GM20431 (cell line): ENCODE measurements around the gene ANKRD9.
"Not testable (repeated sequence)": the region's sequence is repeated elsewhere in the genome, so short reads cannot be mapped to it uniquely, and the experiment has no call there.

Experiments used
- in situ Hi-C: fragments of 300-500 bp; cut with MseI, MboI; formaldehyde crosslinking; loops from one replicate; pipeline ENCODE4 v1.15.0; 2020; ENCODE audit warnings: low sequenced_read_pairs; ENCODE audit not compliant: unreplicated experiment

Gene ANKRD9

DNA sequence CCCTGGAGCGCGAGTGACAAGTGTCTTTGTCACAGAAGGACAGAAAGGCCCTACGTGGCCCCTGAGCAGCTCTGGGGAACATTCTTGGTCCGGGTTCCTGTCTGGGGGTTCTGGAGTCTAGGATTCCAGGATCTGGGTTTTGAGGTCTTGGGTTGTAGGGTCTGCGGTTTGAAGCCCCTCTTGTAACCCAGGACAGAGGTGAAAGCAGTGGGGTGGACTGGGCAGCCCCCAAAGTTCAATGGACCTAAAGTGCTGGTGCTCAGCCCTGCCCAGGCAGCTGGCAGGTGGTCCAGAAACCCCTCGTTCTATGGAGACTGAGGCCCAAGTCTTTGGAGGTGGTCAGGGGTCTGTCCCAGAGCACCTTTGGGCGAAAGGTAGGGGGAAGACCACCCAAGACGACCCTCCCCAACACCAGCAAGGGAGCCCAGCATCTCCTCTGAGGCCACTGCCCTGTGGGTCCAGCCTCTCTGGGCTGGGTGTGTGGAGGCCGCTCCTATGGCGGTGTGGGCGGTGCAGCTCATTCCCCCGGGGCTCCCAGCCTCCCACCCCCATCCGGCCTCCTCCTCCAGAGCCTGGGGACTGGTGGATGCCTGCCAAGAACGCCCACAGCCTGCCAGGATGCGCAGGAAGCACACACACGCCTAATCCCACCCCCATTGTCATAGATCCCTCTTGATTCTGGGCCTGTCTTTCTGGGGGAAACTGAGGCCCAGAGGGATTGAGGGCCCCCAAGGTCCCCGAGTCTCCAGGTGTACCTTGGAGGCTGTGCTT is 30.2 kb upstream of the ANKRD9 start:
- in situ Hi-C loops: no loop called here

DNA sequence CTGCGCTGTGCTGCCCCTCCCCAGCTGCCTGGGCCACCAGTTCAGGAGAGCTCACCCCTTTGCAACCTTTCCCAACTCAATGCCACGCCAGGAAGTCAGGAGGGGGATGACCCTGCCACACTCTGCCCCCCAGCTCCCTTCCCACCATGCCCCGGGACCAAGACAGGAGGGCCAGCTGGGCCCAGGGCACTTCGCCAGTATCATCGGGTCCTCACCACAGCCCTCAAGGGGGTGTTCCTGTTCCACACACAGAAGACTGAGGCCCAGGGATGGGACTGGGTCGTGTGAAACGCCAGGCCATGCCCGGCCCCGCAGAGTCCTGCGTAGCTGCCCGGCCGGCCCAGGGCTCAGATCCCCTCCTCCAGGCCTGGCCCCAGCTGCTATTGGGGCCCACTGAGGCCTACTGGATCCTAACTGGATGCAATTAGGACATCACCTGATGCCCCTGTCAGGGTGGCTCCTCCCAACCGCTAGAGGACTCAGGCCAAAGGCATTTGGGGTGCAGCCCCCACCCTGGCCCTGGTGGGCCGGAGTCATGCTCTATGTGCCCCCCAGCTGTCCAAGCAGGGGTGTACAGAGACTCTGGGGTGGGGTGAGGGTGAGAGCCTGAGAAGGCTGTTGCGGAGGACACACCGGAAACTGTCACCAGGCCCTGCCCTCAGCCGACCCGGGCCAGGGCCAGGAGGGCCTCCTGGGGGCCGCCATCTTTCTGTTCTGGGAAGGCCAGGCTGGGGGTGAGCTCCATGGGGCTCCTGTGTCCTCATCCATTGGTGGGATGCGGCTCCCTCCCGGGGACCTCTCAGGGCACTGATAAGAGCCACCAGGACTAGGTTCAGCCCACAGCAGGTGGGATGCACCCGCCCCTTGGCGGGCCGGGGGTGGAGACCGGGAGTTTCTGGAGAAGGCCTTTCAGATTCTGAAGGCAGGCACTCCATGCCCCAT is 29.3 kb upstream of the ANKRD9 start:
- in situ Hi-C loops: no loop called here

DNA sequence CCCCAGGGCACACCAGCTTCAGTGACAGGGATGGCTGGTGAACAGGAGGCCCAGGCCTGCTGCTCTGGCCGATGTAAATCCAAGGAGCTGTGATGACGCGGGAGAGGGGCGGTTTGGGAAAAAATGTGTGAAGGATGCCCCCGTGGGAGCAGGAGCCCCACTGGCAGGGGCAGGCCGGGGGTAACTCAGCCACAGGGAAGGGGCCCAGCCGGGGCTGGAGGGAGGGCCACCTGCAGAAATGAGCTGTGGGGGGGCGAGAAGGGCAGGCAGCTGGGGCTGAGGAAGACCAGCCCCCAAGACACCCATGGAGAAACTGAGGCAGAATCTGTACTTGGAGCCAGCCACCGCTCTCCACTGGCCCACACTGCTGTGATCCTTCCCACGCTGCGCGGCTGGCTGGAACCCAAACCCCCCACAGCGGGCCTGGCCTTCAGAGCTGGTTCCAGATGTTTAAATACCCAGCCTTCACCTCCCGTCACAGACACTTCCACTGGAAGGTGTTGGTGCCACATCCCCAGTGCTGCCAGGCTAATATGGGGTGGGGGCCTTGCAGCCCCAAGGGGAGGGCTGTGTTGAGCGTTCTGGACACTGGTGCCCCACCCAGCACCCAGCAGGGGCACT is 28.5 kb upstream of the ANKRD9 start:
- in situ Hi-C loops: no loop called here

DNA sequence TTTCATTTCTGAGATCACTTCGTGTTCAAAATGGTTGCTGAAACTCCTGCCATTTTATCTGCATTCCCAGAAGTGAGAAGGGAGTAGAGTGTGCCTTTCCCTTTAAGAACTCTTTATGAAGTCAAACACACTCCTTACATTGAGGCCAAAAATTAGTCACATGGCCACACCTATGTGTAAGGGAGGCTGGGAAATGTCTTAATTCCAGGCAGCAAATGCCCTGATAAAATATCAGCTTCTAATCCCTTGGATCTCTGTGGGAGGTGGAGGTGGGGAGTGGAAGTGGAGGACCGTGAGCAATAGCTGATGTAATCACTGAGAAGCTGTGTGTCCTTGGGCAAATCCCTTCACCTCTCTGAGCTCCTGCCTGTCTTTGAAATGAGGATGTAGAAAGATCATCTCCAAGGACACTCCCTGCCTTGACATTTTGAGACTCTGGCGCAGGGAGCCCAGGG is 22.7 kb upstream of the ANKRD9 start:
- in situ Hi-C loops: no loop called here

DNA sequence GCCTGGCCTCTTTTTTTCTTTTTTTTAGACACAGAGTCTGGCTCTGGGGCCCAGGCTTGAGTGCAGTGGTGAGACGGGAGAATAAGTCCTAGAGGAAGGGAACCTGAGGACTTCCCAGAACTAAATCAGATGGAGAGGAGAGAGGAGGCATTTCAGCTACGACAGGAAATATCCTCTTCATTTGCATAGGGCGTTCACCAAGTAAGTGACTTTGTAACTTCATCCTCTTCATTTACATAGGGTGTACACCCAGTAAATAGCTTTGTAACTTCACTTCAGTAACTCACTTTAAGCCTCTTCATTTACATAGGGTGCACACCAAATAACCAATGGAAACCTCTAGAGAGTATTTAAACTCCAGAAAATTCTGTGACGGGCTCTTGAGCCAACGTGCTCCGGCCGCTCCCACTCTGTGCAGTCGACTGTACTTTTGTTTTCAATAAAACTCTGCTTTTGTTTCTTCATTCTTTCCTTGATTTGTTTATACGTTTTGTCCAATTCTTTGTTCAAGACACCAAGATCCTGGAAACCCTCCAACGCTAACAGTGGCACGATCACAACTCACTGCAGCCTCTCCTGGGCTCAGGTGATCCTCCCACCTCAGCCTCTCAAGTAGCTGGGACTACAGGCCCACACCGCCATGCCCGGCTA is 21.4 kb upstream of the ANKRD9 start:
- in situ Hi-C loops: no loop called here

DNA sequence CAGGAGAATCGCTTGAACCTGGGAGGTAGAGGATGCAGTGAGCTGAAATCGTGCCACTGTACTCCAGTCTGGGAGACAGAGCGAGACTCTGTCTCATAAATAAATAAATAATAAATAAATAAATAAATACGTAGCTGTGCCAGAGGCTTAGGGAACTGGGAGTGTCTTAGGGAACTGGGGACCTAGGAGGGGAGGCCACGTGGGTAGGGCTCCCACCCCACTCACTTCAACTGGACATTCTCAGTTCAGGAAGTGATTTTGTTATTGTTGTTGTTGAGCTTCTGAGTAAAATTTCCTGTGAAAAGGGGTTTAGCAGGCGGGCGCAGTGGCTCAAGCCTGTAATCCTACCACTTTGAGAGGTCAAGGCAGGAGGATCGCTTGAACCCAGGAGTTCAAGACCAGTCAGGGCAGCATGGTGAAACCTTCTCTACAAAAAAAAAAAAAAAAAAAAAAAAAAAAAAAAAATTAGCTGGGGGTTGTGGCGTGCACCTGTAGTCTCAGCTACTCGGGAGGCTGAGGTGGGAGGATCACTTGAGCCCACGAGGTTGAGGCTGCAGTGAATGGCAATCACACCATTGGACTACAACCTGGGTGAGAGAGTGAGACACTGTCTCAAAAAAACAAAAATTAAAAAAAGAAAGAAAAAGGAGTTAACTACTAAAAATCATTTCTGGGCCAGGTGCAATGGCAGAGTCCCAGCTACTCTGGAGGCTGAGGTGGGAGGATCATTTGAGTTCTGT is 19.0 kb upstream of the ANKRD9 start:
- in situ Hi-C loops: no loop called here

DNA sequence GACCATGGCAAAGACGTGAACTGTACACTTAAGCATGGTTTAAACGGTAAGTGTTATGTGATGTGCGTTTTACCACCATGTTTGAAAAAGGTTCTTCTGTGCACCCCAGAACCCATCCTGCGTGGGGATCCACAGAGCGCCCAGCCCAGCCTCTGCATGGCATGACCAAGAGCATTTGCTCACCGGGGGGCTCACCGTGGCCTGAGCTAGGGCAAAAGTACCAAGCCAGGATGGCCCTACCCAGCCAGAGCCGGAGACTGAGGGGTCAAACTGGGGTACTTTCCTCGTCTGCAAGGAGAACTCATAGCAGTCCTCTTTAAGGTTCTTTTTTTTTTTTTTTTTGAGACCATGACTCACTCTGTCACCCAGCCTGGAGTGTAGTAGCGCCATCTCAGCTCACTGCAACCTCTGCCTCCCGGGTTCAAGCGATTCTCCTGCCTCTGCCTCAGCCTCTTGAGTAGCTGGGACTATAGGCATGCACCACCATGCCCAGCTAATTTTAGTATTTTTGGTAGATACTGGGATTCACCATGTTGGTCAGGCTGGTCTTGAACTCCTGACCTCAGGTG is 16.4 kb upstream of the ANKRD9 start:
- in situ Hi-C loops: no loop called here

DNA sequence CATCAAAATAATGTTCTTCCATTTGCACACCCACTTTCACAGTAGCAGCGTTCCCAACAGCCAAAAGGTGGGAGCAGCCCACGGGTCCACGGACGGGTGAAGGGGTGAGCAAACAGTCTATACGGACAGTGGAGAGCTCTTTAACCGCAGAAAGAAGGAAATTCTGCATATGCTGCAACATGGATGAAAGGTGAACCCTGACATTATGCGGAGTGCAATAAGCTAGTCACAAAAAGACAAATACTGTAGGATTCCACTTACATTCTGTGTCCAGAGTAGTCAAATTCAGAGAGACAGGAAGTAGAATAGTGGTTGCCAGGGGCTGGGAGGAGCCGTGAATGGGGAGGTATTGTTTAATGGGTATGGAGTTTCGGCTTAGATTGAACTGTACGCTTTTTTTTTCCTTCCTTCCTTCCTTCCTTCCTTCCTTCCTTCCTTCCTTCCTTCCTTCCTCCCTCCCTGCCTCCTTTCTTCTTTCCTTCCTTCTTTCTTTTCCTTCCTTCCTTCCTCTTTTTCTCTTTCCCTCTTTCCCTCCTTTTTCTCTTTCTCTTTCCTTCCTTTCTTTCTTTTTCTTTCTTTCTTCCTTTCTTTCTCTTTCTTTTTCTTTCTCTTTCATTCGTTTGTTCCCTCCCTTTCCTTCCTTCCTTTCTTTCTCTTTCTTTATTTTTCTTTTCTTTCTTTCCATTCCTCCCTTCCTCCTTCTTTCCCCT is 15.8 kb upstream of the ANKRD9 start:
- in situ Hi-C loops: no loop called here

DNA sequence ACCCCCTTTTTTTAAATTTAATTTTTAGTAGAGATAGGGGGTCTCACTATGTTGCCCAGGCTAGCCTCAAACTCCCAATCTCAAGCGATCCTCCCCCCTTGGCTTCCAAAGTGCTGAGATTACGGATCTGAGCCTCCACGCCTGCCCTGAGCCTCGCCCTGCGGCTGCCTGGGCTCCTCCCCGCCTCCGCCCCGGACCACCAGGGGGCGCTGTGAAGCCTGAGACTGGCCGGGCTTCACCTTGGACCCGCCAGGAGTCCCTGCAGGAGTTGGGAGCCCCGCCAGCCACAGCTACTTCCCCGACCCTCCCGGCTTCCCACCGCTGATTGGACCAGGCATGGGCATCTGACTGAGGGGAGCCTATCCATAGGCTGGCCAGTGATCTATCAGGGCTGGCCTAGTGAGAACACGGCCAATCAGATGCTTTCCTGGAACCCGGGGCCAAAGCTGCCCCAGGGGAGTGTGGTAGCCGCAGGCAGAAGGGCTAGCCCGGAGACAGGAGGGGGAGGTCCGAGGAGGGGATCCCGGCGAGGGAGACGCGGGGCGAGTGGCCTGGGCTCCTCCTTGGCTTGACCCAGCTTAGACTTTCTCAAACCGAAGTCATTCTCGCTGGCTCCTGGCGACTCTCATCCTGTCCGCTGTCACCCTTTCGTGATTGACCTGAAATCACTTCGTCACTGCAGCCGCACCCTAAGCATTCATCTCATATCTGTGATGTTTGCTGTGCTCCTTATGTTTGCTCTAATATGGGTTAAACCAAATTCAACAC is 15.1 kb upstream of the ANKRD9 start:
- in situ Hi-C loops: no loop called here

DNA sequence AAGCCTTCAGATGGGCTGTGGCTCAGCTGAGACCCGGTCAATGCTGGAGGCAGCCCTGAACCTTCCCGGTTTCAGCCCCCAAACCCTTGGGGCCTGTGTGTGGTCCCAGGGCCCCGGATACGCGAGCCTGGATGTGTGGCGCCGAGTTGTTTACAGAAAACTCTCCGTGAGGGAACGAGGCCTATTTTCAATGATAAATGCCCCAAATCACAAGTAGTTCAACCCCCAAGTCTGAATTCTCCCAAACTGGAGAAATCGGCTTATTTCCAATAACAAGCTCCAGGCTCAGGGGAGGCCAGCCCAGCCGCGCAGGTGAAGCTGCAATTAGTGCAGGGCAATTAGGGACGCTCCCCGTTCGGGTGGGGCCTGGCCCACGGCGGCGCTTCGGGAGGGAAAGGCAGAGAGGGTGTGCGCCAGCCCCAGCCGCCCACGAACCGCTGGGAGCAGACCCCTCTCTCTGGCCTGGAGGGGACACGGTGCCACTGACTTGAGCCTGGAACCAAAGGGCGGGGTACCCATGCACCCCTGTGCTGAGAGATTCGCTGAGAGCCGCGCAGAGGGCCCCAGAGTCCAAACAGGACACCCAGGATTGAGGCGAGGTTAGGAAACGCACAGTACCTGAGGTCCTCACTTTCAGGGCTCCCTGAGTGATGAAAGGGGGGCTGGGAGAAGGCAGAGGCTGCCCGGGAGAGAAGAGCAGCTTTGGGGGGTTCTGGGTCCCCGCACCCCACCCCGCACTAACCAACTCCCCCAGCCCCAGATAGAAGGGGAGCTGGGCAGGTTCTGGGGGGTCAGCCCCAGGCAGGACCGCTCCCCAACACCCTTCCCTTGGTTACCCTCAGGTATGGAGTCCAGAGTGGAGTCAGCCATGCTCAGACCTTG is 14.2 kb upstream of the ANKRD9 start:
- in situ Hi-C loops: no loop called here

DNA sequence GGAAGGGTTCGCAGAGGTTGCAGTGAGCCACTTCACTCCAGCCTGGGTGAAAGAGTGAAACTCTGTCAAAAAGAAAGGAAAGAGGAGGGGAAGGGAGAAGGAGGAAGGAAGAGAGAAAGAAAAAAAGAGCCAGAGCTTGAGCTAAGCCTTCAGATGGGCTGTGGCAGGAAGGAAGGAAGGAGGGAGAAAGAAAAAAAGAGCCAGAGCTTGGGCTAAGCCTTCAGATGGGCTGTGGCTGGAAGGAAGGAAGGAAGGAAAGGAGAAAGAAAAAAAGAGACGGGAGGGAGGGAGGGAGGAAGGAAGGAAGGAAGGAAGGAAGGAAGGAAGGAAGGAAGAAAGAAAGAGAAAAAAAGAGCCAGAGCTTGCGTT is 13.6 kb upstream of the ANKRD9 start:
- in situ Hi-C loops: no loop called here

DNA sequence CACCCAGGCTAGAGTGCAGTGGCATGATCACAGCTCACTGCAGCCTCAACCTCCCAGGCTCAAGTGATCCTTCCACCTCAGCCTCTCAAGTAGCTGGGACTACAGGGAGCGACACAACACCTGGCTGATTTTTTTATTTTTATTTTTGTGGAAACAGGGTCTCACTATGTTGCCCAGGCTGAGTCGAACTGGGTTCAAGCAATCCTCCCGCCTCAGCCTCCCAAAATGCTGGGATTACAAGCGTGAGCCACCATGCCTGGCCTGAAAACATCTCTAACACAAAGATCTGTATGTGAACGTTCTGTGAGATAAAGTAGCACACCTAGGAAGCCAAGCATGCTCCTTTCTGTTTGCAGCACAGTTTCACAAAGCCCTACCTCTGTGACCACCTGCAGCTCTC is 10.1 kb upstream of the ANKRD9 start:
- in situ Hi-C loops: not testable (repeated sequence)

DNA sequence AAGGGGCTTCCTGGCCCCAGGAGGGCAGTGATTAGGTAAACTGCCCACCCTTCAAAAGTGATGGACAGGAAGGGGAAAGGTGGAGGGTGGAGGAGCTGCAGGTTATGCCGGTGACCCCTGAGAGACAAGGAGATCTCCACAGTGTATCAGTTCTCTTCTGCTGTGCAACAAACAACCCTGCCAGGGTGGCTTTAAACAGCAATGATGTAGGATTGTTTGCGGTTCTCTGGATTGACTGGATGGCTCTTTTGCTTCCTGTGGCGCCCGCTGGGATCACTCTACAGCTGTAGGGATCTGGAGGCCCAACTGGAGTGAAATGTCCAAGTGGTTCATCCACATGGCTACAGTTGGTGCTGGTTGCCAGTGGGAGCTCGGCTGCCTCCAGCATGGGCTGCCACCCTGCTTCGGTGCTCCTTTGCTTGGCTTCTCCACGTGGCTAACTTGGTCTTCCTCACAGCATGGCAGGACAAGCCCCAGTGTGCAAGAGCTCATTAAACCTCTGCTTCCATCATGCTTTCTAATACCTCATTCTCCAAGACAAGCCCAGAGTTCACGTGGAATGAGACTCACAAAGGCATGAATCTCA is 8.6 kb upstream of the ANKRD9 start:
- in situ Hi-C loops: no loop called here

DNA sequence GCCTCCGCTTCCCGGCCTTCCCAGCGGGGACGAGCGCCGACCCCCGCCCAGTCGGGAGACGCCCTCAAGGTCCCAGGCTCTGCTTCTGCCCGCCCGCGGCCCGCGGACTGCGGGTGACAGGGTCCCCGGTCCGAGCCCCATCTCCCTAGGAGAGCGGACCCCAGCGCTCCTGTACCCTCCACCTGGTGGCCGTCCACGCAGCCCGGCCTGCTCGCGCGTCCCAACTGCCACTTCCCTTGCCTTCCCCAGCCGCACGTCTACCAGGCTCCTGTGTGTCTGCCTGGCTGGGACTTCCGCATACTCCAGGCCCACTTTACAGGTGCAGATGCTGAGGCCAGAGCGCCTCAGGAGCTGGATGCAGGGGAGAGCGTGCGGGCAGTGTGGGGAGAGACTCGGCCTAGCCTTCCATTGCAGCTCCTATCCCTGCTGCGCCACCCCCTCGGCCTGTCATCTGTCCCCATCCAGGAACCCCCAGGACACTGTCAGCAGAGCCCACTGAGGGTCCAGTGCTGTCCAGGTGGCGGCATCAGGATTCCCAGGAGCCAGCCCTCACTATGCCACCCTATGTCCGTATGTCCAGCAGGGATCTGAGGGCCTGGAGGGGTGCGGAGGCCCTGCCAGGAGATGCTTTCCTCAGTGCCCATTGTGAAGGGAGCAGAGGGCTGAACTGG is 8.0 kb upstream of the ANKRD9 start:
- in situ Hi-C loops: no loop called here

DNA sequence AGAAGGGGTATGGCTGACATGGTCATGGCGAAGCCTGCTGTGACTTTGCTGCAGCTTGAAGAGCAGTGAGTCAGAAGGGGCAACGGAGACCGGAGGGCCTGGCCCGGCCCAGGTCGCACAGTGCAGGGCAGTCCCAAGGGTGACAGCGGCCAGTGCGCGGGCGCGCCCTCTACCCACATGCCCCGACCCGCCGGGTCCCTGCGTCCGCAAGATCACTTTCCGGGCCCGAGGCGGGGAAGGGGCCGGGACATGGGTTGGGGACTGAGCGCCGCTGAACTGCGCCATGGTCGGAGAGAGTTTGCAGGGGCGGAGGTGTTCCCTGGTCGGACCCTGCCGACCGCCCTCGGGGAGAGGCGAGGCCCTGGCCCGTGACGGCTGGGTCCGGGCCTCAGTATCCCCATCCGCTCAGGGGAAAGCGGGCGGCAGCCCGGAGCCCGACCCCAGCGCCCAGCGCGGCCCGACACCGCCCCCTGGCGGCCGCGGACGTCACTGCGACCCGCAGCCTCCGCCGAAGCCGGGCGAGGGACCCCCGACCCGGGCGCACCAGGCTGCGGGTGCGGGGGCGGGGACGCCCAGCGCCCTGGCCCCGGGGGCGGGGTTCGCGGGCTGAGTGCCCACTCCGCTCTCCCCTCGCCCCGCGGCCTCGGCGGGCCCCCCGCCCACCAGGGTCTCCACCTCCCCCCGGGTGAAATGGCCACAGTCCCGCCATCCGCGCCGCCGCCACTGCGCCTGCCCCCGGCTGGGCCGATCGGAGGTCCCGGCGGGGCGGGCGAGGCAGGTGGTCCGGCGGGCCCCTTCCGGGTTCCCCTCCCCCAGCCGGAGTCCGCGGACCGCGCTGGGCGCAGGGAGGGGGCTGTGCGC is 7.2 kb upstream of the ANKRD9 start:
- in situ Hi-C loops: no loop called here
